ENCODE results near the gene NOTCH1. TPM values are rescaled to one million over a fixed set of nuclear protein-coding genes. Genes with fewer than 3 reads are reported as not detected.
"Not testable (repeated sequence)": the region's sequence is repeated elsewhere in the genome, so short reads cannot be mapped to it uniquely, and the experiment has no call there.

The NOTCH1 gene
- total RNA-seq, 1 donor from 2014 or later, result 17.6 TPM

DNA sequence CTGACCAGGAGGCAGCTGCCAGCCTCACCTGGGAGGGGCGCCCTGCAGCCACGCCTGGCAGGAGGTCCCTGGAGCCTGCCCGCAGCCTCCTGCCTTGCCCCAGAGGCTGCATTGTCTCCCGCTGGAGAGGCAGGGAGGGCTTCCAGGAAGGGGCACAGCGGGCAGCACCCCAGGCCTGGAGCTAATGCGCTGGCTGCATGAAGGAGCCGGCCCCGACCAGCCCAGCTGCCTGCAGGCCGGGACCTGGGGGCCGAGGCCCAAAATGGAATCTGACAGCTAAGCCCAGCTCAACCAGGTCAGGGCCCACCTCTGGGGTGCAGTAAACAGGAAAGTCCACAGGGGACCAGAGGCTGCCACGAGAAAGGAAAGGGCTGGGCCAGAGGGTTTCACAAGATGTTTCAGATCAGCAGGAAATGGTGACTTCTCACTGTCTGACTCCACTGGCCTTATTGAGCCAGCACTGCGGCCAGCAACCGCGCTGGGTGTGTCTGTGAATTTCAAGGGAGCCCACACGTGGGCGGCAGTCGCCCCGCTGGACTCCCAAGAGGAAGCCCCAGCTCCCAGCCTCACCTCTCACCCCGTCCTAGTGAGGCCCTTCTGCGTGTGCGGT, 18.6 kb upstream of the NOTCH1 start:
- H3K9me3 ChIP-seq (replicated peaks), result no peaks in the 10 kb centered on the region
- DNase-seq, result peak; percentile 82
- peak overlapping the region; percentile 92 for H3K27ac ChIP-seq (replicated peaks)
- intact Hi-C loops (cut with micrococcal nuclease), result no loop called here
- H3K4me3 ChIP-seq, result peak overlapping the region; percentile 40
- H3K27me3 ChIP-seq (ENCODE audit: low read depth), result no peaks in the 10 kb centered on the region
- TF ChIP-seq, protein P1, sequence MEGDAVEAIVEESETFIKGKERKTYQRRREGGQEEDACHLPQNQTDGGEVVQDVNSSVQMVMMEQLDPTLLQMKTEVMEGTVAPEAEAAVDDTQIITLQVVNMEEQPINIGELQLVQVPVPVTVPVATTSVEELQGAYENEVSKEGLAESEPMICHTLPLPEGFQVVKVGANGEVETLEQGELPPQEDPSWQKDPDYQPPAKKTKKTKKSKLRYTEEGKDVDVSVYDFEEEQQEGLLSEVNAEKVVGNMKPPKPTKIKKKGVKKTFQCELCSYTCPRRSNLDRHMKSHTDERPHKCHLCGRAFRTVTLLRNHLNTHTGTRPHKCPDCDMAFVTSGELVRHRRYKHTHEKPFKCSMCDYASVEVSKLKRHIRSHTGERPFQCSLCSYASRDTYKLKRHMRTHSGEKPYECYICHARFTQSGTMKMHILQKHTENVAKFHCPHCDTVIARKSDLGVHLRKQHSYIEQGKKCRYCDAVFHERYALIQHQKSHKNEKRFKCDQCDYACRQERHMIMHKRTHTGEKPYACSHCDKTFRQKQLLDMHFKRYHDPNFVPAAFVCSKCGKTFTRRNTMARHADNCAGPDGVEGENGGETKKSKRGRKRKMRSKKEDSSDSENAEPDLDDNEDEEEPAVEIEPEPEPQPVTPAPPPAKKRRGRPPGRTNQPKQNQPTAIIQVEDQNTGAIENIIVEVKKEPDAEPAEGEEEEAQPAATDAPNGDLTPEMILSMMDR (IDR thresholded peaks at IDR 0.05; ENCODE audit: borderline replicate concordance), result peak; percentile 55
- H3K36me3 ChIP-seq, result no peaks in the 10 kb centered on the region
- peaks cover 71% of the 10 kb centered on the region for H3K4me1 ChIP-seq

DNA sequence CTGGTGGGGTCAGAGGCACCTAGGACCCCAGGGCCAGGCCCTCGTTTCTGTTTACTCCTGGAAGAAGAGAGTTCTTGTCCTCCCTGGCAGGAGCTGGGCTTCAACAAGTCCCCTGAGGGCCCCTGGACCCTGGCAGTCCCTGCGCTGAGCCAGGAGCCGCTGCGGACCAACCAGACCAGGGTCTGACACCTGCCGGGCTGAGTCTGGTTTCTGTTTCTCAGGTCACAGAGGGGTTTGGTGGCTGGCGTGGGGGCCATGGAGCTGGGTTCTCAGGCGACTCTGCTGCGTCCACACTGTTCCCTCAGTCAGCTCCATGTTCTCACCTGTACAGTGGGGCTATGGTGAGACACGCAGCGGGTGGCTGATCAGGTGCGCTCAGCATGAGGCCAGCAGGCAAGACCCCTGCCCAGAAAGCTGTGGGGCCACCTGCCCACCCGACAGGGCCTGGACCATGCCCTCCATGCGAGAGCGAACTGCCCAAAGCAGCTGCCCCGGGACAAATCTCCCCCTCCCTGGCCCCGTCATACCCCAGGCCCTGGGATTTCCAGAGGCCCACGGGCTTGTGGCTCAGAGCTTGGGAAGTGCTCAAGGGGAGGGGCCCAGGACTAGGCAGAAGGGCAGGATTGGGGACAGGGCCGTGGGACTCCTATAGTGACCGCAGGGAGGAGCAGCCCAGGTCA, 17.9 kb upstream of the NOTCH1 start:
- H3K27me3 ChIP-seq (ENCODE audit: low read depth), result no peaks in the 10 kb centered on the region
- intact Hi-C loops (cut with micrococcal nuclease), result no loop called here
- no peak overlapping the region for H3K4me3 ChIP-seq
- TF ChIP-seq, protein P1 (IDR thresholded peaks at IDR 0.05; ENCODE audit: borderline replicate concordance), result no peak
- H3K4me1 ChIP-seq, result peaks cover 64% of the 10 kb centered on the region
- no peak for DNase-seq
- H3K27ac ChIP-seq (replicated peaks), result peak overlapping the region; percentile 92
- H3K9me3 ChIP-seq (replicated peaks), result no peaks in the 10 kb centered on the region
- no peaks in the 10 kb centered on the region for H3K36me3 ChIP-seq

DNA sequence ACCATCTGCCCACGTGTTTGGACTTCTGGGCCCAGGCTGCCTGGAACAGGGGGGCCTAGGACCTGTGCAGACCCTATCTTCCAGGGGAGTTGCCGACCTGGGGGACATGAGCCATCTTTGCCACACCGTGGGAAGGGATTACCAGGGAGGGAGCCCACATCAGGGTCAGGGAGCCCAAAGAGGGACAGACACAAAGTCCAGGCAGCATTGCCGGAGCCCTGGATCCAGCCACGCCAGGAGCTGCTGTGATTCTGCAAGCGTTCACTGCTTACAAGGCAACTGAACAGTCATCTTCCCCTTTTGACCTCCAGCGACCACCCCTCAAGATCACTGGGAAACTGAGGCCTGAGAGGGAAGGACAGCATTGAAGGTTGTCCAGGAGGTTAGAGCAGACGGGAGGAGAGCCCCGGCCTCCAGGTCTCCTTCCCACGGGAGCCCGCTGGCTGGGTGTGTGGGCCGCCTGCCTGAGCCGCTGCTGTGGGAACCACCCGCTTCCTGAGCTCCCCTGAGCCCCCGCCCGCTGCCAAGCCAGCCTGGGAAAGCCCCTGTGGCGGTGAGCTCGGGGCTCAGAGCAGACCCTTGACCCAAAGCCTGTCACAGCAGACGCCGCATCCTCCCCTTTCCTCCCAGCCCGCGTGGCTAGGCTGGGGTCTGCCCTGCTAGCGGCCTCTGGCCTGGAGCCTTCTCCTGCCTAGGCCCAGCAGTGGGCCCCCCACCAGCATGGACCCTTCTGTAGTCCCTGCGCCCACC, 17.1 kb upstream of the NOTCH1 start:
- Histone ChIP-seq H3K9me3 (replicated peaks) (no peaks in the 10 kb centered on the region), H3K36me3 (no peaks in the 10 kb centered on the region), H3K27me3 (ENCODE audit: low read depth) (no peaks in the 10 kb centered on the region), H3K4me1 (peaks cover 55% of the 10 kb centered on the region), H3K27ac (replicated peaks) (peak overlapping the region; percentile 92), H3K4me3 (no peak overlapping the region)
- intact Hi-C loops (cut with micrococcal nuclease), result no loop called here
- DNase-seq, result no peak
- TF ChIP-seq, protein P1 (IDR thresholded peaks at IDR 0.05; ENCODE audit: borderline replicate concordance), result no peak

DNA sequence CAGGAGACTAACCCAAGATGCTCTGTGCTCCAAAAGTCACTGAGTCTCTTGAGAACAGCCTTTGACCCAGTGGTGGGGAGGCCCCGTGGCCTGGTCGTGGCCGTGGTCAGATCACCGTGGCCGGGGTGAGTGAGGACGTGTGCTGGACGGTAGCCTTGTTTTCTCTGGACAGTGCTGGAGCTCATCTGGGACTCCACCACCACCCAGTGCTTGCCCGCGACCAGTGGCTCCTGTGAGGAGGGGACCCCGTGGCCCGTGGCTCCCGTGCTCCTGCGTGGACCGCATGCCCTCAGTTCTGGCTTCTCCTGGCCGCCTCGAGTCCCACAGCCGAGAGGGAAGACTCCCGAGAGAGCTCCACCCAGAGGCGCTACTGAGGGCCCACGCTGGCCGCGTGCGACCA, 15.9 kb upstream of the NOTCH1 start:
- intact Hi-C loops (cut with micrococcal nuclease), result no loop called here
- peaks cover 44% of the 10 kb centered on the region for H3K4me1 ChIP-seq
- no peak overlapping the region for H3K27ac ChIP-seq (replicated peaks)
- H3K9me3 ChIP-seq (replicated peaks), result no peaks in the 10 kb centered on the region
- TF ChIP-seq, protein P1 (IDR thresholded peaks at IDR 0.05; ENCODE audit: borderline replicate concordance), result no peak
- no peaks in the 10 kb centered on the region for H3K36me3 ChIP-seq
- no peak overlapping the region for H3K4me3 ChIP-seq
- no peaks in the 10 kb centered on the region for H3K27me3 ChIP-seq (ENCODE audit: low read depth)
- DNase-seq, result no peak

DNA sequence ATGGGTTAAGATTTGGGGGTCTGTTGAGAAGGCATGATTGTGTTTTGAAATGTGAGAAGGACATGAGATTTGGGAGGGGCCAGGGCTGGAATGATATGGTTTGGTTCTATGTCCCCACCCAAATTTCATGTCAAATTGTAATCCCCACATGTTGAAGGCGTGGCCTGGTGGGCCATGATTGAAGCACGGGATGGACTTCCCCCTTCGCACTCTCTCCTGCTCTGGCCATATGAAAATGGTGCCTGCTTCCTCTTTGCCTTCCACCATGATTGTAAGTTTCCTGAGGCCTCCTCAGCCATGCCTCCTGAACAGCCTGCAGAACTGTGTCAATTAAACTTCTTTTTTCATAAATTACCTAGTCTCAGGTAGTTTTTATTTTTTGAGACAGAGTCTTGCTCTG, 14.7 kb upstream of the NOTCH1 start:
- H3K27ac ChIP-seq (replicated peaks), result no peak overlapping the region
- DNase-seq, result no peak
- H3K4me1 ChIP-seq, result peaks cover 32% of the 10 kb centered on the region
- intact Hi-C loops (cut with micrococcal nuclease), result no loop called here
- no peaks in the 10 kb centered on the region for H3K27me3 ChIP-seq (ENCODE audit: low read depth)
- no peaks in the 10 kb centered on the region for H3K9me3 ChIP-seq (replicated peaks)
- H3K36me3 ChIP-seq, result no peaks in the 10 kb centered on the region
- no peak overlapping the region for H3K4me3 ChIP-seq
- TF ChIP-seq, protein P1 (IDR thresholded peaks at IDR 0.05; ENCODE audit: borderline replicate concordance), result no peak

DNA sequence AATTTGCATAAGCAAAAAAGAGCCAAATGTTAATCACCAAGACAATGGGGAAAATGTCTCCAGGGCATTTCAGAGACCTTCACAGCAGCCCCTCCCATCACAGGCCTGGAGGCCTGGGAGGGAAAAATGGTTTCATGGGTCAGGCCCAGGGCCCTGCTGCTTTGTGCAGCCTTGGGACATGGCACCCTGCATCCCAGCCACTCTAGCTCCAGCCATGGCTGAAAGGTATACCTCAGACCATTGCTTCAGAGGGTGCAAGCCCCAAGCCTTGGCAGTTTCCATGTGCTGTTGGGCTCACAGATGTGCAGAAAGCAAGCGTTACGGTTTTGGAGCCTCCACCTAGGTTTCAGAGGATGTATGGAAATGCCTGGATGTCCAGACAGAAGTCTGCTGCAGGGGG, 13.5 kb upstream of the NOTCH1 start:
- peaks cover 20% of the 10 kb centered on the region for H3K4me1 ChIP-seq
- intact Hi-C loops (cut with micrococcal nuclease); H3K9me3 ChIP-seq (replicated peaks); H3K27me3 ChIP-seq (ENCODE audit: low read depth); H3K27ac ChIP-seq (replicated peaks); H3K36me3 ChIP-seq; DNase-seq; H3K4me3 ChIP-seq: not testable (repeated sequence)

DNA sequence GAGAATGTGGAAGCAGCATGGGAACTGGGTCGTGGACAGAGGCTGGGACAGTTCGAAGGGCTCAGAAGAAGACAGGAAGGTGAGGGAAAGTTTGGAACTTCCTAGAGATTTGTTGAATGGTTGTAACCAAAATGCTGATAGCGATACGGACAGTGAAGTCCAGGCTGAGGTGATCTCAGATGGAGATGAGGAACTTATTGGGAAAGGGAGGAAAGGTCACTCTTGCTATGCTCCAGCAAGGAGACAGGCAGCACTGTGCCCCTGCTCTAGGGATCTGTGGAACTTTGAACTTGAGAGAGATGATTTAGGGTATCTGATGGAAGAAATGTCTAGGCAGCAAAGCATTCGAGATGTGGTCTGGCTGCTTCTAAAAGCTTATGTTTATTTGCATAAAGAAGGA, 13.0 kb upstream of the NOTCH1 start:
- H3K9me3 ChIP-seq (replicated peaks); intact Hi-C loops (cut with micrococcal nuclease); H3K4me3 ChIP-seq; DNase-seq; H3K27ac ChIP-seq (replicated peaks); H3K27me3 ChIP-seq (ENCODE audit: low read depth); H3K36me3 ChIP-seq: not testable (repeated sequence)
- peaks cover 15% of the 10 kb centered on the region for H3K4me1 ChIP-seq
